Measurements from ENCODE around the gene TRPV3. TPM values are rescaled to one million over a fixed set of nuclear protein-coding genes. Genes with fewer than 3 reads are reported as not detected.

TRPV3 gene
- total RNA-seq, 1 experiment from 2014 or later: 0.53 TPM

- peak; percentile 47 for DNase-seq (ENCODE audit: low read depth, low spot score)
- in situ Hi-C loops (cut with HindIII; ENCODE audit: low pct_unique_long_range_greater_than_20kb, low sequenced_read_pairs): no loop called here
Measured at GRCh38 chr17:3512505-3513171, 45.0 kb downstream of the TRPV3 start.

- in situ Hi-C loops (cut with HindIII; ENCODE audit: low pct_unique_long_range_greater_than_20kb, low sequenced_read_pairs): no loop called here
- no peak for DNase-seq (ENCODE audit: low read depth, low spot score)
Measured at GRCh38 chr17:3511852-3512504, 45.6 kb downstream of the TRPV3 start.

- DNase-seq (ENCODE audit: low read depth, low spot score): no peak
- in situ Hi-C loops (cut with HindIII; ENCODE audit: low pct_unique_long_range_greater_than_20kb, low sequenced_read_pairs): no loop called here
Measured at GRCh38 chr17:3510090-3510489, 47.5 kb downstream of the TRPV3 start.

GRCh38 chr17:3507869-3508268 is 49.7 kb downstream of the TRPV3 start:
- DNase-seq (ENCODE audit: low read depth, low spot score): no peak
- in situ Hi-C loops (cut with HindIII; ENCODE audit: low pct_unique_long_range_greater_than_20kb, low sequenced_read_pairs): no loop called here

- in situ Hi-C loops (cut with HindIII; ENCODE audit: low pct_unique_long_range_greater_than_20kb, low sequenced_read_pairs): no loop called here
- DNase-seq (ENCODE audit: low read depth, low spot score): no peak
Measured at GRCh38 chr17:3507071-3507470, 50.5 kb downstream of the TRPV3 start.

- no peak for DNase-seq (ENCODE audit: low read depth, low spot score)
- in situ Hi-C loops (cut with HindIII; ENCODE audit: low pct_unique_long_range_greater_than_20kb, low sequenced_read_pairs): no loop called here
Measured at GRCh38 chr17:3506054-3506453, 51.6 kb downstream of the TRPV3 start.

GRCh38 chr17:3505008-3505407 is 52.6 kb downstream of the TRPV3 start:
- in situ Hi-C loops (cut with HindIII; ENCODE audit: low pct_unique_long_range_greater_than_20kb, low sequenced_read_pairs): no loop called here
- no peak for DNase-seq (ENCODE audit: low read depth, low spot score)

GRCh38 chr17:3503285-3503684 is 54.3 kb downstream of the TRPV3 start:
- in situ Hi-C loops (cut with HindIII; ENCODE audit: low pct_unique_long_range_greater_than_20kb, low sequenced_read_pairs): no loop called here

GRCh38 chr17:3502466-3502865 is 55.1 kb downstream of the TRPV3 start:
- peak; percentile 96 for DNase-seq (ENCODE audit: low read depth, low spot score)
- in situ Hi-C loops (cut with HindIII; ENCODE audit: low pct_unique_long_range_greater_than_20kb, low sequenced_read_pairs): no loop called here

More at GRCh38 chr17:3503285-3503684, 54.3 kb downstream of the TRPV3 start:
- DNase-seq (ENCODE audit: low read depth, low spot score): no peak

- no peak for DNase-seq (ENCODE audit: low read depth, low spot score)
- in situ Hi-C loops (cut with HindIII; ENCODE audit: low pct_unique_long_range_greater_than_20kb, low sequenced_read_pairs): no loop called here
Measured at GRCh38 chr17:3501344-3501743, 56.3 kb downstream of the TRPV3 start.

GRCh38 chr17:3497101-3497500 is 60.5 kb downstream of the TRPV3 start:
- in situ Hi-C loops (cut with HindIII; ENCODE audit: low pct_unique_long_range_greater_than_20kb, low sequenced_read_pairs): no loop called here
- no peak for DNase-seq (ENCODE audit: low read depth, low spot score)

- no peak for DNase-seq (ENCODE audit: low read depth, low spot score)
- in situ Hi-C loops (cut with HindIII; ENCODE audit: low pct_unique_long_range_greater_than_20kb, low sequenced_read_pairs): no loop called here
Measured at GRCh38 chr17:3485481-3486068, 72.0 kb downstream of the TRPV3 start.

- in situ Hi-C loops (cut with HindIII; ENCODE audit: low pct_unique_long_range_greater_than_20kb, low sequenced_read_pairs): no loop called here
- DNase-seq (ENCODE audit: low read depth, low spot score): no peak
Measured at GRCh38 chr17:3482852-3483251, 74.8 kb downstream of the TRPV3 start.

GRCh38 chr17:3479988-3480387 is 77.6 kb downstream of the TRPV3 start:
- no peak for DNase-seq (ENCODE audit: low read depth, low spot score)
- in situ Hi-C loops (cut with HindIII; ENCODE audit: low pct_unique_long_range_greater_than_20kb, low sequenced_read_pairs): no loop called here

- peak; percentile 15 for DNase-seq (ENCODE audit: low read depth, low spot score)
- in situ Hi-C loops (cut with HindIII; ENCODE audit: low pct_unique_long_range_greater_than_20kb, low sequenced_read_pairs): no loop called here
Measured at GRCh38 chr17:3475812-3476610, 81.6 kb downstream of the TRPV3 start, which contains the start of gene ASPA. Gene ASPA (plus strand): TSS chr17:3475997. CDS start chr17:3476160, 163 bp downstream.

- DNase-seq (ENCODE audit: low read depth, low spot score): peak; percentile 23
- in situ Hi-C loops (cut with HindIII; ENCODE audit: low pct_unique_long_range_greater_than_20kb, low sequenced_read_pairs): no loop called here
Measured at GRCh38 chr17:3475251-3475685, 82.3 kb downstream of the TRPV3 start.

- in situ Hi-C loops (cut with HindIII; ENCODE audit: low pct_unique_long_range_greater_than_20kb, low sequenced_read_pairs): no loop called here
- peak; percentile 17 for DNase-seq (ENCODE audit: low read depth, low spot score)
Measured at GRCh38 chr17:3474212-3474611, 83.4 kb downstream of the TRPV3 start.

- no peak for DNase-seq (ENCODE audit: low read depth, low spot score)
- in situ Hi-C loops (cut with HindIII; ENCODE audit: low pct_unique_long_range_greater_than_20kb, low sequenced_read_pairs): no loop called here
Measured at GRCh38 chr17:3472137-3472536, 85.5 kb downstream of the TRPV3 start.

Data from SK-MEL-5 (cell line).